Measurements from ENCODE around the gene ERF.

- TF ChIP-seq CTCF (IDR thresholded peaks at IDR 0.05; ENCODE audit: low read depth, low read length, poor library complexity, severe bottlenecking), result no peak
- no peak for TF ChIP-seq EZH2phosphoT487 (IDR thresholded peaks at IDR 0.05; ENCODE audit: borderline replicate concordance, low read length)
These were observed 34.7 kb upstream of the ERF start for GRCh38 chr19:42289556-42290041.

Data from DOHH2 (cell line).